Measurements from ENCODE around the gene FIG4.
"Not testable (repeated sequence)": the region's sequence is repeated elsewhere in the genome, so short reads cannot be mapped to it uniquely, and the experiment has no call there.

FIG4 gene

GRCh38 chr6:109690737-109691621 is at the start of gene FIG4, which contains the start of gene AK9:
Gene FIG4 (plus strand): TSS chr6:109691296. CDS start chr6:109691436, 140 bp downstream.
Gene AK9 (minus strand): TSS chr6:109691202. CDS start chr6:109675745, 15,457 bp downstream.
- peak; percentile 97 for DNase-seq

GRCh38 chr6:109644131-109644530 is 47.0 kb upstream of the FIG4 start:
- no peak for DNase-seq

GRCh38 chr6:109653264-109653663 is 37.8 kb upstream of the FIG4 start:
- no peak for DNase-seq

- DNase-seq, result no peak
These were observed 35.3 kb upstream of the FIG4 start for GRCh38 chr6:109655761-109656262.

- no peak for DNase-seq
These were observed 30.4 kb upstream of the FIG4 start for GRCh38 chr6:109660526-109661320.

GRCh38 chr6:109662192-109662591 is 28.9 kb upstream of the FIG4 start:
- DNase-seq, result no peak

GRCh38 chr6:109669811-109670210 is 21.3 kb upstream of the FIG4 start:
- DNase-seq, result no peak

GRCh38 chr6:109671733-109672132 is 19.4 kb upstream of the FIG4 start:
- no peak for DNase-seq

- no peak for DNase-seq
These were observed 18.9 kb upstream of the FIG4 start for GRCh38 chr6:109672175-109672574.

- no peak for DNase-seq
These were observed 18.3 kb upstream of the FIG4 start for GRCh38 chr6:109672839-109673238.

- DNase-seq, result no peak
These were observed 14.4 kb upstream of the FIG4 start for GRCh38 chr6:109676724-109677123.

- no peak for DNase-seq
These were observed 12.9 kb upstream of the FIG4 start for GRCh38 chr6:109678240-109678639.

GRCh38 chr6:109678661-109679505 is 12.2 kb upstream of the FIG4 start:
- DNase-seq, result not testable (repeated sequence)

- no peak for DNase-seq
These were observed 4.4 kb upstream of the FIG4 start for GRCh38 chr6:109686566-109687265.

GRCh38 chr6:109687271-109687761 is 3.8 kb upstream of the FIG4 start:
- DNase-seq, result peak; percentile 41

- peak; percentile 71 for DNase-seq
These were observed 741 bp upstream of the FIG4 start for GRCh38 chr6:109690373-109690736.

- DNase-seq, result no peak
These were observed 2.0 kb downstream of the FIG4 start for GRCh38 chr6:109693111-109693510.

GRCh38 chr6:109695468-109695867 is 4.4 kb downstream of the FIG4 start:
- DNase-seq, result peak; percentile 49

- no peak for DNase-seq
These were observed 5.3 kb downstream of the FIG4 start for GRCh38 chr6:109696355-109696754.

GRCh38 chr6:109701221-109701620 is 10.1 kb downstream of the FIG4 start:
- no peak for DNase-seq

GRCh38 chr6:109701774-109702173 is 10.7 kb downstream of the FIG4 start:
- DNase-seq, result no peak

GRCh38 chr6:109702791-109703190 is 11.7 kb downstream of the FIG4 start:
- DNase-seq, result no peak

Measured in hematopoietic multipotent progenitor cell treated with erythropoietin and hydrocortisone succinate and interleukin-3 and kit ligand, for 4 days (in vitro differentiated cells).